ENCODE results near the gene THYN1.

The THYN1 gene

DNA sequence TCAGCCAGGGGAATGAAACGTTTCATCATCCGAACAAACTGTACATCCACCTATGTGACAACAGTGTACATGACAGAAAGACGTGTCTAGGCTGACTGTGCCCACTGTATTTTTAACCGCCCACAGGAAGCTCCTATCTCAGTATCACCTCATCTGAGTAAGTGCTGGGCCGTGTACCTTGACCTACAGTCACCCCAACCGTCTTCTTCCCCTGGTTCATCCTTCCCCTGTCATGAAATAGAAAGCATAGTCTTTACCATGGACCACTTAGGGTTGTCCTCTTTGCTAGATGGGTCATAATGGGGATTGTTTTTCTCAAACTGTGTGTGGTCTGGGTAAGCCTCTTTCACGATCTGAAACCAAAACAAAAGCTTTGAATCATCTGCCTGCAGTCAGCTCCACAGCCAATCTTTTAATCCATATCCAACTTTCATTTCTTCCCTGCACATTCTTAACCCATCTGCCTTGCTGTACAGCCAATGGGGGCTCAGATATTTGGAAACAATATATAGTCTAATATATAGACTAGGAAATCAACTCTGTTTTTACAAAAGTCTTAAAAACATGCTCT lies 4.2 kb downstream of the THYN1 start:
- Histone ChIP-seq H2BK15ac (ENCODE audit: low read depth, poor library complexity, severe bottlenecking) (no peak overlapping the region), H3K4me2 (ENCODE audit: low read length, poor library complexity, severe bottlenecking) (no peak overlapping the region), H3K18ac (ENCODE audit: low read depth in 1 of 2, low read length in 2 of 2) (no peak overlapping the region), H3K36me3 (ENCODE audit: control insufficient read depth in 1 of 2, insufficient read depth in 2 of 2, low read depth in 1 of 2, low read length in 2 of 2) (peaks cover 37 to 75% of the 10 kb centered on the region in 2 experiments), H3K27me3 (ENCODE audit: control insufficient read depth in 1 of 2, insufficient read depth in 1 of 2, low read length in 2 of 2) (no peaks in the 10 kb centered on the region), H4K8ac (ENCODE audit: low read length) (no peak overlapping the region), H2AFZ (ENCODE audit: low read depth, low read length) (no peak overlapping the region), H2BK12ac (ENCODE audit: low read length in 2 of 2) (no peak overlapping the region), H3K79me1 (replicated peaks; ENCODE audit: low read length, poor library complexity, severe bottlenecking) (peaks cover 9% of the 10 kb centered on the region), H4K91ac (ENCODE audit: low read length) (no peak overlapping the region), H3K27ac (ENCODE audit: low read length, poor library complexity, severe bottlenecking) (no peak overlapping the region), H3K9me3 (ENCODE audit: control insufficient read depth, low read length) (no peaks in the 10 kb centered on the region), H3K4me1 (ENCODE audit: control insufficient read depth, insufficient read depth, low read depth, low read length) (peaks cover 1% of the 10 kb centered on the region), H3K4ac (ENCODE audit: low read depth in 1 of 2, low read length in 2 of 2) (no peak overlapping the region), H3K14ac (ENCODE audit: low read length in 2 of 2) (no peak overlapping the region), H3K4me3 (ENCODE audit: insufficient read depth in 1 of 2, low read depth in 1 of 2, low read length in 2 of 2) (no peak overlapping the region), H2AK5ac (ENCODE audit: low read length, severe bottlenecking) (no peak overlapping the region), H2BK120ac (ENCODE audit: low read depth, low read length) (no peak overlapping the region), H3K23ac (ENCODE audit: low read length in 2 of 2) (no peak overlapping the region), H3K9ac (ENCODE audit: low read length) (peak overlapping the region; percentile 17), H2BK5ac (ENCODE audit: low read depth, low read length, poor library complexity, severe bottlenecking) (no peak overlapping the region)
- WGBS = 95% methylated on average over 6 of the region's 7 CpGs
- DNase-seq = no peak

DNA sequence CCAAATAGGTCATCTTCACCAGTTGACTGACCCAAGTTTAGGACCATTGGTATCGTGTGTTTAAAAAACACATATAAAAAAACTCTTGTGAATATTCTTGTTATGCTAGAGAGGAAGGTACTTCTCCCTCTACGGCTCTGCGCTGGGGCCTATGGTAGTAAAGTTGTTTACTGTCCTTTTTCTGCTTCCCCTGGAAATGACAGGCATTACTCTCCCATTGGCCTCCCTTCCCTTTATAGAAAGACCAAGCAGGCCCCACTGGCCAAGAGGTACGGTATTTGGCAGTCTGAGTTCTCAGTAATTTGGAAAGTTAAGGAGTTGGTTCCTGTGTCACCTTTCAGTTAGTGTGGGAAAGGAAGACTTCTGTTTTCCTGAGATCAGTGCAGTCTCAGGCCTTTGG lies 6.5 kb downstream of the THYN1 start:
- no peak overlapping the region for H3K4ac ChIP-seq (ENCODE audit: low read depth in 1 of 2, low read length in 2 of 2)
- peaks cover 4% of the 10 kb centered on the region for H3K79me1 ChIP-seq (replicated peaks; ENCODE audit: low read length, poor library complexity, severe bottlenecking)
- H2AK5ac ChIP-seq (ENCODE audit: low read length, severe bottlenecking) = no peak overlapping the region
- H3K18ac ChIP-seq (ENCODE audit: low read depth in 1 of 2, low read length in 2 of 2) = no peak overlapping the region
- H4K8ac ChIP-seq (ENCODE audit: low read length) = no peak overlapping the region
- no peak overlapping the region for H3K27ac ChIP-seq (ENCODE audit: low read length, poor library complexity, severe bottlenecking)
- no peak overlapping the region for H3K4me2 ChIP-seq (ENCODE audit: low read length, poor library complexity, severe bottlenecking)
- H3K9ac ChIP-seq (ENCODE audit: low read length) = no peak overlapping the region
- no peak overlapping the region for H2BK5ac ChIP-seq (ENCODE audit: low read depth, low read length, poor library complexity, severe bottlenecking)
- H4K91ac ChIP-seq (ENCODE audit: low read length) = no peak overlapping the region
- no peaks in the 10 kb centered on the region for H3K9me3 ChIP-seq (ENCODE audit: control insufficient read depth, low read length)
- H2AFZ ChIP-seq (ENCODE audit: low read depth, low read length) = no peak overlapping the region
- no peaks in the 10 kb centered on the region for H3K27me3 ChIP-seq (ENCODE audit: control insufficient read depth in 1 of 2, insufficient read depth in 1 of 2, low read length in 2 of 2)
- no peak overlapping the region for H2BK120ac ChIP-seq (ENCODE audit: low read depth, low read length)
- H2BK12ac ChIP-seq (ENCODE audit: low read length in 2 of 2) = no peak overlapping the region
- no peaks in the 10 kb centered on the region for H3K4me1 ChIP-seq (ENCODE audit: control insufficient read depth, insufficient read depth, low read depth, low read length)
- no peak overlapping the region for H3K23ac ChIP-seq (ENCODE audit: low read length in 2 of 2)
- H3K14ac ChIP-seq (ENCODE audit: low read length in 2 of 2) = no peak overlapping the region
- DNase-seq = no peak
- WGBS = 96% methylated on average over 1 of the region's 4 CpGs
- no peak overlapping the region for H3K4me3 ChIP-seq (ENCODE audit: insufficient read depth in 1 of 2, low read depth in 1 of 2, low read length in 2 of 2)
- H2BK15ac ChIP-seq (ENCODE audit: low read depth, poor library complexity, severe bottlenecking) = no peak overlapping the region
- peaks cover 57 to 98% of the 10 kb centered on the region in 2 experiments for H3K36me3 ChIP-seq (ENCODE audit: control insufficient read depth in 1 of 2, insufficient read depth in 2 of 2, low read depth in 1 of 2, low read length in 2 of 2)

DNA sequence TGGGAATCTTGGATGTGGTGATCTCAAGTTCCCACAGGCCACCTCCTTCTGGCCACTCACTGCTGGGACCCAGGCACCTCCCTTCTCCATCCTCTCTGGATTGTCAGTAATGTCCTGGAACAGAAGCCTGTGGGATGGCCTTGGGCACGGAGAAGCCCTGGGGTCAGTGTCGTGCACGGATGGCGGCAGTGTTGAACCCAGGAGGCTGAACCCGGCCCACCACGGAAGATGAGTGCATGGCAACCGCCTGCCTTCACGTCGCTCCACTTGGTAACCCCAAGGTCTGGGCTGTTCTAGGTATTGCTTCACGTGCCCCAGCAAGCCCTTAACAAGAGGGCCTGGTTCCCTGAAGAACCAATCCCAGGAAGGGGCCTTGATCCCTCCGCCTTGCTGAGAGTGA lies 7.1 kb downstream of the THYN1 start:
- no peaks in the 10 kb centered on the region for H3K27me3 ChIP-seq (ENCODE audit: control insufficient read depth in 1 of 2, insufficient read depth in 1 of 2, low read length in 2 of 2)
- H2BK15ac ChIP-seq (ENCODE audit: low read depth, poor library complexity, severe bottlenecking) = no peak overlapping the region
- no peak overlapping the region for H3K4ac ChIP-seq (ENCODE audit: low read depth in 1 of 2, low read length in 2 of 2)
- H3K4me3 ChIP-seq (ENCODE audit: insufficient read depth in 1 of 2, low read depth in 1 of 2, low read length in 2 of 2) = no peak overlapping the region
- no peak overlapping the region for H2BK5ac ChIP-seq (ENCODE audit: low read depth, low read length, poor library complexity, severe bottlenecking)
- H3K4me1 ChIP-seq (ENCODE audit: control insufficient read depth, insufficient read depth, low read depth, low read length) = no peaks in the 10 kb centered on the region
- no peak overlapping the region for H4K91ac ChIP-seq (ENCODE audit: low read length)
- H3K14ac ChIP-seq (ENCODE audit: low read length in 2 of 2) = no peak overlapping the region
- DNase-seq = no peak
- no peaks in the 10 kb centered on the region for H3K9me3 ChIP-seq (ENCODE audit: control insufficient read depth, low read length)
- H3K79me1 ChIP-seq (replicated peaks; ENCODE audit: low read length, poor library complexity, severe bottlenecking) = peaks cover 9% of the 10 kb centered on the region
- H2BK12ac ChIP-seq (ENCODE audit: low read length in 2 of 2) = no peak overlapping the region
- no peak overlapping the region for H3K23ac ChIP-seq (ENCODE audit: low read length in 2 of 2)
- H2BK120ac ChIP-seq (ENCODE audit: low read depth, low read length) = no peak overlapping the region
- H3K27ac ChIP-seq (ENCODE audit: low read length, poor library complexity, severe bottlenecking) = no peak overlapping the region
- H2AK5ac ChIP-seq (ENCODE audit: low read length, severe bottlenecking) = no peak overlapping the region
- 97% methylated on average over 11 of the region's 11 CpGs for WGBS
- no peak overlapping the region for H2AFZ ChIP-seq (ENCODE audit: low read depth, low read length)
- no peak overlapping the region for H4K8ac ChIP-seq (ENCODE audit: low read length)
- H3K18ac ChIP-seq (ENCODE audit: low read depth in 1 of 2, low read length in 2 of 2) = no peak overlapping the region
- no peak overlapping the region for H3K4me2 ChIP-seq (ENCODE audit: low read length, poor library complexity, severe bottlenecking)
- peaks cover 63 to 99% of the 10 kb centered on the region in 2 experiments for H3K36me3 ChIP-seq (ENCODE audit: control insufficient read depth in 1 of 2, insufficient read depth in 2 of 2, low read depth in 1 of 2, low read length in 2 of 2)
- no peak overlapping the region for H3K9ac ChIP-seq (ENCODE audit: low read length)

DNA sequence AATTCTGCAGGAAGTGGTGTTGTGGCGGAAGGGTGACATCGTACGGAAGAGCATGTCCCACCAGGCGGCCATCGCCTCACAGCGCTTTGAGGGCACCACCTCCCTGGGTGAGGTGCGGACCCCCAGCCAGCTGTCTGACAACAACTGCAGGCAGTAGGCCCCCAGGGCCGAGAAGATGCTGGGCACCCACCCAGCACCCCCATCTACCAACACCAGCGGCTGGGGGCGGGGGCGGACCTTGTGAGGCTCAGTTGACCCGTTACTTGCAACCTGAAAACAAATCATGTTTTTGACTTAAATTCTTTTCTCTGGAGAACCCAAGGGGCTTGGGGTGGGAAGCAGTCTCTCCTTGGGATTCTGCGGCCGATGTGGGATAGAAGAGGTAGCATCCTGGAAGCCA lies 7.7 kb downstream of the THYN1 start:
- Histone ChIP-seq H2BK12ac (ENCODE audit: low read length in 2 of 2) (no peak overlapping the region), H3K4me1 (ENCODE audit: control insufficient read depth, insufficient read depth, low read depth, low read length) (no peaks in the 10 kb centered on the region), H4K91ac (ENCODE audit: low read length) (no peak overlapping the region), H3K9me3 (ENCODE audit: control insufficient read depth, low read length) (no peaks in the 10 kb centered on the region), H3K79me1 (replicated peaks; ENCODE audit: low read length, poor library complexity, severe bottlenecking) (peaks cover 8% of the 10 kb centered on the region), H3K23ac (ENCODE audit: low read length in 2 of 2) (no peak overlapping the region), H3K36me3 (ENCODE audit: control insufficient read depth in 1 of 2, insufficient read depth in 2 of 2, low read depth in 1 of 2, low read length in 2 of 2) (peaks cover 68 to 98% of the 10 kb centered on the region in 2 experiments), H3K4me2 (ENCODE audit: low read length, poor library complexity, severe bottlenecking) (no peak overlapping the region), H2BK120ac (ENCODE audit: low read depth, low read length) (no peak overlapping the region), H3K27ac (ENCODE audit: low read length, poor library complexity, severe bottlenecking) (no peak overlapping the region), H2BK5ac (ENCODE audit: low read depth, low read length, poor library complexity, severe bottlenecking) (no peak overlapping the region), H3K27me3 (ENCODE audit: control insufficient read depth in 1 of 2, insufficient read depth in 1 of 2, low read length in 2 of 2) (no peaks in the 10 kb centered on the region), H4K8ac (ENCODE audit: low read length) (no peak overlapping the region), H3K9ac (ENCODE audit: low read length) (no peak overlapping the region), H3K4me3 (ENCODE audit: insufficient read depth in 1 of 2, low read depth in 1 of 2, low read length in 2 of 2) (no peak overlapping the region), H2AFZ (ENCODE audit: low read depth, low read length) (no peak overlapping the region), H3K18ac (ENCODE audit: low read depth in 1 of 2, low read length in 2 of 2) (no peak overlapping the region), H2BK15ac (ENCODE audit: low read depth, poor library complexity, severe bottlenecking) (no peak overlapping the region), H3K14ac (ENCODE audit: low read length in 2 of 2) (no peak overlapping the region), H3K4ac (ENCODE audit: low read depth in 1 of 2, low read length in 2 of 2) (no peak overlapping the region), H2AK5ac (ENCODE audit: low read length, severe bottlenecking) (no peak overlapping the region)
- 99% methylated on average over 9 of the region's 14 CpGs for WGBS
- no peak for DNase-seq

All from mesenchymal stem cell (in vitro differentiated cells and primary cell).